Psoas muscle (tissue), 8 donors: Measurements from ENCODE around the gene NLRX1. TPM values are rescaled to one million over a fixed set of nuclear protein-coding genes. Genes with fewer than 3 reads are reported as not detected.

Experiments
- ATAC-seq, 4 donors: fragments of 200-7000 bp; cut with Tn5 transposase; one replicate each; pipeline ENCODE4 v1.9.1; 2020; ENCODE audit warnings: moderate library complexity in 3 of 4, mild to moderate bottlenecking in 2 of 4
- DNase-seq, 2 donors: peaks; one replicate each; pipeline ENCODE4 v3.0.0-alpha.2; 2020
- H3K27ac ChIP-seq: fragments of 200-600 bp; one replicate; pipeline ENCODE4 v1.8.0; 2022
- H3K27me3 ChIP-seq, 3 donors: fragments of 200-600 bp in 1 of 3; one replicate each; pipeline versions ENCODE4 v1.6.1 to v1.8.0; 2013 to 2022; ENCODE audit warnings: low read length in 2 of 3, mild to moderate bottlenecking in 2 of 3, moderate library complexity in 1 of 3; ENCODE audit not compliant: insufficient read depth in 3 of 3
- H3K36me3 ChIP-seq, 2 donors: fragments of 200-600 bp in 1 of 2; one replicate each; pipeline versions ENCODE4 v1.6.1 to v1.8.0; 2013 to 2022; ENCODE audit warnings: low read depth in 1 of 2, mild to moderate bottlenecking in 1 of 2, moderate library complexity in 1 of 2; ENCODE audit not compliant: insufficient read depth in 1 of 2
- H3K4me1 ChIP-seq: fragments of 200-600 bp; one replicate; pipeline ENCODE4 v1.8.0; 2022
- H3K4me3 ChIP-seq: fragments of 200-600 bp; one replicate; pipeline ENCODE4 v1.8.0; 2022; ENCODE audit warnings: mild to moderate bottlenecking
- H3K9me3 ChIP-seq: fragments of 200-600 bp; one replicate; pipeline ENCODE4 v1.8.0; 2022
- WGBS, 3 donors: extraction: QIAGEN DNeasy Blood & Tissue Kit; methylation state at CpG; one replicate each; pipeline versions ENCODE4 v1.1.6 to v1.1.7; 2013; 5-methylcytosine and 5-hydroxymethylcytosine counted together
- intact Hi-C, 2 donors: fragments of 100-400 bp; cut with DNase I; formaldehyde crosslinking; loops; one replicate each; pipeline versions ENCODE4 v1.11.0 to v1.14.2; 2022
- long read RNA-seq, 2 donors: library from polyadenylated mRNA; unstranded; transcript quantifications; one replicate each; pipeline ENCODE4 v2.0.0, GENCODE V29; 2021
- polyA plus RNA-seq, 3 donors: library from polyadenylated mRNA; stranded (reverse); fragments of 200-250 nt; gene quantifications; one replicate each; pipeline ENCODE4 v1.2.3, GENCODE V29; 2013
- total RNA-seq, 4 donors: library from RNA; stranded (reverse); fragmentation: NEBNext Ultra II Directional in 2 of 4; extraction: Animal tissue kit (Norgen Biotek cat#: 25700) in 2 of 4; gene quantifications; one replicate each; pipeline versions ENCODE4 v1.2.1 to v1.2.4, GENCODE V29; 2021 to 2023
- TF ChIP-seq, protein P1 (sequence below): fragments of 200-600 bp; IDR thresholded peaks from one replicate; pipeline ENCODE4 v1.8.0; 2022; ENCODE audit warnings: antibody characterized with exemption
- donor health status: healthy with polysubstance abuse.
- donor health status: DM: no; HTN: no; CAD: no; lungs with moderate emphysema.
- donor health status: Bipolar disorder and iron deficiency.
- donor health status: healthy.
- donor health status: DM: yes; HTN: yes; CAD: no.
- donor health status: DM: no; HTN: no; CAD: no.
- donor health status: DM: no; HTN: no; CAD: no.
- donor health status: DM: yes; HTN: yes; CAD: no.

NLRX1 gene
- total RNA-seq, result 10 to 100 TPM; 18.1 to 28.7 (median 27.1) TPM
- polyA plus RNA-seq, result 10 to 100 TPM in 2 of 3 donors, 1 to 10 TPM in 1; 8.8 to 15.4 (median 10.3) TPM
- long read RNA-seq, donor 1, full-length matches to known transcripts, result 13 of 69 reads
- long read RNA-seq, donor 1, partial matches to known transcripts, result 28 of 69 reads
- long read RNA-seq, donor 1, other reads (novel, unspliced or antisense), result 28 of 69 reads
- long read RNA-seq, donor 2, full-length matches to known transcripts, result 27 of 99 reads
- long read RNA-seq, donor 2, partial matches to known transcripts, result 25 of 99 reads
- long read RNA-seq, donor 2, other reads (novel, unspliced or antisense), result 47 of 99 reads

- Histone ChIP-seq H3K27me3 (no peaks in the 10 kb centered on the region), H3K27ac (peak within 1 kb of the TSS; percentile 96), H3K4me3 (peak within 1 kb of the TSS; percentile 95), H3K36me3 (peaks cover 0 to 23% of the 10 kb centered on the region in 2 donors), H3K9me3 (no peaks in the 10 kb centered on the region), H3K4me1 (peaks cover 4% of the 10 kb centered on the region)
- peak; percentile 93 to 95 (median 94) for ATAC-seq
- peak; percentile 86 to 92 for DNase-seq
- 4 to 6% (median 5%) methylated on average over 42 to 63 of the region's 63 CpGs for WGBS, 3 donors
- TF ChIP-seq, protein P1, sequence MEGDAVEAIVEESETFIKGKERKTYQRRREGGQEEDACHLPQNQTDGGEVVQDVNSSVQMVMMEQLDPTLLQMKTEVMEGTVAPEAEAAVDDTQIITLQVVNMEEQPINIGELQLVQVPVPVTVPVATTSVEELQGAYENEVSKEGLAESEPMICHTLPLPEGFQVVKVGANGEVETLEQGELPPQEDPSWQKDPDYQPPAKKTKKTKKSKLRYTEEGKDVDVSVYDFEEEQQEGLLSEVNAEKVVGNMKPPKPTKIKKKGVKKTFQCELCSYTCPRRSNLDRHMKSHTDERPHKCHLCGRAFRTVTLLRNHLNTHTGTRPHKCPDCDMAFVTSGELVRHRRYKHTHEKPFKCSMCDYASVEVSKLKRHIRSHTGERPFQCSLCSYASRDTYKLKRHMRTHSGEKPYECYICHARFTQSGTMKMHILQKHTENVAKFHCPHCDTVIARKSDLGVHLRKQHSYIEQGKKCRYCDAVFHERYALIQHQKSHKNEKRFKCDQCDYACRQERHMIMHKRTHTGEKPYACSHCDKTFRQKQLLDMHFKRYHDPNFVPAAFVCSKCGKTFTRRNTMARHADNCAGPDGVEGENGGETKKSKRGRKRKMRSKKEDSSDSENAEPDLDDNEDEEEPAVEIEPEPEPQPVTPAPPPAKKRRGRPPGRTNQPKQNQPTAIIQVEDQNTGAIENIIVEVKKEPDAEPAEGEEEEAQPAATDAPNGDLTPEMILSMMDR, result peak; percentile 82
- intact Hi-C loops, result loop anchor here in 1 of 2 donors (1.0 to 10.0 kb wide), 2 partner anchors 29 to 306 kb away; no protein-coding TSS in a partner anchor
Observed at GRCh38 chr11:119168471-119169281, at the start of gene NLRX1. NLRX1 (plus strand) TSS chr11:119168725; CDS start chr11:119171404, 2,679 bp downstream.

DNA sequence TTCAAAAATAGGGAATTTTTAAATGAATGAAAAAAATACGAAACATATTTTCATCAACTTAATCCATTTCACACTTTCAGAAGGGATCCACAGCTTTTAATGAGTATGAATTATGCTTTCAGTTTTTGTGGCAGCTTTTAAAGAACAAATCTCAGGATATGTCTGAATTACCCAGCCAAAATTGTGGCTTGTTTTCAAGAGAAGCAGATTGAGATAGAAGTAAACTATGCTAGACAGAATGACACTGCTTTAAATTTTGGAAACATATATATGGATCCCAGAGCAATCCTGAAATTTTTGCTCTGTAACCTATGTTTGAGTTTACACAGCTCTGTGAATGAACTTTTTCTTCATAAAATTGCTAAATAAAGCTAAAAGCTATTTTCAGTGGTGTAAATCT, 49.6 kb upstream of the NLRX1 start:
- intact Hi-C loops, result no loop called here
- WGBS, 3 donors, result 65 to 71% (median 68%) methylated on average over 1 of the region's 1 CpG
- H3K9me3 ChIP-seq, result no peaks in the 10 kb centered on the region
- no peak overlapping the region for H3K27ac ChIP-seq
- peaks cover 4 to 47% of the 10 kb centered on the region in 2 donors for H3K36me3 ChIP-seq
- TF ChIP-seq, protein P1, result no peak
- ATAC-seq, result no peak
- no peak for DNase-seq
- H3K27me3 ChIP-seq, result no peaks in the 10 kb centered on the region
- H3K4me3 ChIP-seq, result no peak overlapping the region
- peaks cover 10% of the 10 kb centered on the region for H3K4me1 ChIP-seq

- TF ChIP-seq, protein P1, result no peak
- Histone ChIP-seq H3K4me3 (peak overlapping the region; percentile 93), H3K36me3 (peaks cover 5 to 47% of the 10 kb centered on the region in 2 donors), H3K27me3 (no peaks in the 10 kb centered on the region), H3K9me3 (no peaks in the 10 kb centered on the region), H3K27ac (peak overlapping the region; percentile 78), H3K4me1 (peaks cover 10% of the 10 kb centered on the region)
- ATAC-seq (no peak), DNase-seq (no peak)
- 12 to 16% (median 14%) methylated on average over 5 of the region's 5 CpGs for WGBS, 3 donors
- intact Hi-C loops, result no loop called here
Observed at GRCh38 chr11:119120639-119121007, 47.9 kb upstream of the NLRX1 start.

DNA sequence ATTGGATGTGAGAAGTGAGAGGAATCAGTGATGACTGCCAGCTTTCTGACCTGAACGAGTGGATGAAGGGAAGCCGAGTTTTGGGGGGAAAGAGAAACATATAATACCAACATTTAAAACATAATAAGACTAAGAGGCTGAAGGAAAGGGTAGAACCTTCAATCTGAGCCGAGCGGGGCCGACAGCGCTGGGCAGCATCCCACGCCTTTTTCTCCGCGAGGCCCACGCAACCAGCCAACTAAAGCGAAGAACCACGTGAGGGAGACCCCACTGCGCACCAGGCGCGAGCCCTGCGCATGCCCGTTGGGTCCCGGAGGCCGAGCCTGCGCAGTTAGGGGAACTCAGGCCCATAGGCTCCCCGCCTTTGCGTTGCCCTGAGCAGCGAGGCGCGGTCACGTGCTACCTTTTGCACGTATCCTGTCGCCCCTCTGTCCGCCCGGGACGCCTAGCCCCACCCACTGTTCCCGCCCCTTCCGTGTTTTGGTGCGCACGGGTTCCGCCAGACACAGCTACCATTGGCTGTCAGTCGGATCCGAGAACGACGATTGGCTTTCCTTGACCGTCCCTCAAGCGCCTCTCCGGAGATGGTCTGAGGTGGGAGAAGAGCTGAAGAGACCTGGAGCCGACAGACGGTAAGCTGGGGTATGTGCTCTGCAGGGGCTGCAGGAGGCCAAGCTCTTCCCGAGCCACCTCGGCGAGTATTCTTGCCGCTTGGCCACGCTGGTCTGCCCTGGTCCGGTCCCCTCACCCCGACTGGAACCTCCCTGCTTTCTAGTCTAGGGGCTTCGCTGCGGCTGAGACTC, 47.3 kb upstream of the NLRX1 start, which contains the start of gene HINFP:
Gene HINFP, plus strand, starts transcription at position 573 of the 803 bp plus-strand sequence. CDS start 5,365 bp downstream, outside the sequence.
- Histone ChIP-seq H3K36me3 (peaks cover 5 to 42% of the 10 kb centered on the region in 2 donors), H3K27ac (peak within 1 kb of the TSS; percentile 78), H3K9me3 (no peaks in the 10 kb centered on the region), H3K4me1 (peaks cover 10% of the 10 kb centered on the region), H3K27me3 (no peaks in the 10 kb centered on the region), H3K4me3 (peak within 1 kb of the TSS; percentile 93)
- DNase-seq (peak; percentile 100), ATAC-seq (peak; percentile 99 to 100 (median 100))
- 0 to 1% (median 0%) methylated on average over 51 to 54 of the region's 54 CpGs for WGBS, 3 donors
- intact Hi-C loops, result no loop called here
- TF ChIP-seq, protein P1, result no peak
